SHP77 treated with DMSO at 0.1 percent for 48 hours (cell line): ENCODE measurements around the gene ATF7IP2.
"Not testable (repeated sequence)": the region's sequence is repeated elsewhere in the genome, so short reads cannot be mapped to it uniquely, and the experiment has no call there.

Experiments used
- DNase-seq: peaks from one replicate; lab custom pipeline; 2025; lab: John Stamatoyannopoulos, UW

The ATF7IP2 gene

GRCh38 chr16:10385725-10386516, at the start of gene ATF7IP2:
TSS of gene ATF7IP2 (plus strand) at chr16:10386061. CDS start at chr16:10430621, 44,560 bp downstream.
- DNase-seq = no peak

GRCh38 chr16:10338426-10338825, 47.4 kb upstream of the ATF7IP2 start:
- DNase-seq = no peak

GRCh38 chr16:10339777-10340732, 45.8 kb upstream of the ATF7IP2 start:
- DNase-seq = no peak

GRCh38 chr16:10343124-10343760, 42.6 kb upstream of the ATF7IP2 start:
- no peak for DNase-seq

- not testable (repeated sequence) for DNase-seq
These were observed 41.2 kb upstream of the ATF7IP2 start for GRCh38 chr16:10344699-10345098.

GRCh38 chr16:10345629-10346028, 40.2 kb upstream of the ATF7IP2 start:
- DNase-seq = no peak

- no peak for DNase-seq
These were observed 36.0 kb upstream of the ATF7IP2 start for GRCh38 chr16:10349851-10350250.

GRCh38 chr16:10352262-10352661, 33.6 kb upstream of the ATF7IP2 start:
- no peak for DNase-seq

GRCh38 chr16:10355589-10355988, 30.3 kb upstream of the ATF7IP2 start:
- DNase-seq = no peak

- DNase-seq = no peak
These were observed 28.7 kb upstream of the ATF7IP2 start for GRCh38 chr16:10356870-10357842.

GRCh38 chr16:10361747-10362076, 24.1 kb upstream of the ATF7IP2 start:
- not testable (repeated sequence) for DNase-seq

GRCh38 chr16:10362077-10362863, 23.6 kb upstream of the ATF7IP2 start:
- no peak for DNase-seq

GRCh38 chr16:10362864-10363197, 23.0 kb upstream of the ATF7IP2 start:
- DNase-seq = not testable (repeated sequence)

- DNase-seq = not testable (repeated sequence)
These were observed 19.2 kb upstream of the ATF7IP2 start for GRCh38 chr16:10366619-10367018.

GRCh38 chr16:10367616-10368188, 18.2 kb upstream of the ATF7IP2 start:
- no peak for DNase-seq

- no peak for DNase-seq
These were observed 16.8 kb upstream of the ATF7IP2 start for GRCh38 chr16:10368969-10369551.

GRCh38 chr16:10370096-10370726, 15.7 kb upstream of the ATF7IP2 start:
- DNase-seq = no peak

- DNase-seq = no peak
These were observed 14.3 kb upstream of the ATF7IP2 start for GRCh38 chr16:10371592-10371991.

GRCh38 chr16:10373556-10373955, 12.3 kb upstream of the ATF7IP2 start:
- no peak for DNase-seq
